GM23248 (cell line): ENCODE results near the gene AGPAT3. TPM values are rescaled to one million over a fixed set of nuclear protein-coding genes. Genes with fewer than 3 reads are reported as not detected.

ENCODE experiments used
- DNase-seq: peaks from one replicate; pipeline ENCODE4 v3.0.0-alpha.2; 2015
- H2AFZ ChIP-seq: fragments of 200-600 bp; sonication (generic); 2 replicates; pipeline ENCODE4 v1.6.1; 2016; ENCODE audit warnings: antibody characterized with exemption
- H3F3A ChIP-seq: fragments of 200-600 bp; sonication (generic); 2 replicates; pipeline ENCODE4 v1.6.1; 2016; ENCODE audit warnings: mild to moderate bottlenecking, antibody characterized with exemption, mixed run types; ENCODE audit not compliant: insufficient read depth
- H3K27ac ChIP-seq: fragments of 200-600 bp; sonication (generic); 2 replicates; pipeline ENCODE4 v1.5.1; 2016; ENCODE audit warnings: mild to moderate bottlenecking
- H3K27me3 ChIP-seq: fragments of 200-600 bp; sonication (generic); replicated peaks from 2 replicates; pipeline ENCODE4 v1.6.1; 2016; ENCODE audit warnings: mild to moderate bottlenecking; ENCODE audit not compliant: insufficient read depth
- H3K36me3 ChIP-seq: fragments of 200-600 bp; sonication (generic); 2 replicates; pipeline ENCODE4 v1.6.1; 2016; ENCODE audit warnings: low read depth, mild to moderate bottlenecking
- H3K4me1 ChIP-seq: fragments of 200-600 bp; sonication (generic); 2 replicates; pipeline ENCODE4 v1.6.1; 2016; ENCODE audit warnings: mild to moderate bottlenecking; ENCODE audit not compliant: insufficient read depth
- H3K4me2 ChIP-seq: fragments of 200-600 bp; sonication (generic); one replicate; pipeline ENCODE4 v1.6.1; 2016; ENCODE audit warnings: mild to moderate bottlenecking; ENCODE audit not compliant: unreplicated experiment
- H3K4me3 ChIP-seq: fragments of 200-600 bp; sonication (generic); 2 replicates; pipeline ENCODE4 v1.5.1; 2016; ENCODE audit warnings: mild to moderate bottlenecking
- H3K79me2 ChIP-seq: fragments of 200-600 bp; sonication (generic); 2 replicates; pipeline ENCODE4 v1.6.1; 2016; ENCODE audit warnings: mild to moderate bottlenecking; ENCODE audit not compliant: insufficient read depth
- H3K9ac ChIP-seq: fragments of 200-600 bp; sonication (generic); 2 replicates; pipeline ENCODE4 v1.6.1; 2016; ENCODE audit warnings: mild to moderate bottlenecking
- H3K9me2 ChIP-seq: fragments of 200-600 bp; sonication (generic); 2 replicates; pipeline ENCODE4 v1.6.1; 2016; ENCODE audit warnings: mixed run types, mild to moderate bottlenecking, moderate library complexity; ENCODE audit not compliant: insufficient read depth
- H3K9me3 ChIP-seq: fragments of 200-600 bp; sonication (generic); one replicate; pipeline ENCODE4 v1.6.1; 2017; ENCODE audit warnings: low read depth
- H4K20me1 ChIP-seq: fragments of 200-600 bp; sonication (generic); 2 replicates; pipeline ENCODE4 v1.6.0; 2016; ENCODE audit not compliant: insufficient read depth
- EZH2 ChIP-seq: fragments of 200-600 bp; sonication (generic); IDR thresholded peaks from 2 replicates; pipeline ENCODE4 v1.6.1; 2018; ENCODE audit warnings: antibody characterized with exemption, mild to moderate bottlenecking; ENCODE audit not compliant: insufficient read depth, poor library complexity, severe bottlenecking
- EZH2phosphoT487 ChIP-seq: fragments of 200-600 bp; sonication (generic); IDR thresholded peaks from 2 replicates; pipeline ENCODE4 v1.6.1; 2018; ENCODE audit warnings: antibody characterized with exemption, moderate library complexity, mild to moderate bottlenecking, low read depth; ENCODE audit not compliant: insufficient read depth
- WGBS, 2 experiments: methylation state at CpG; one replicate each; pipeline ENCODE4 v1.1.6; 2015 to 2017; ENCODE audit warnings: low lambda C conversion rate in 2 of 2, low coverage in 1 of 2; ENCODE audit errors: missing lambda C conversion rate in 2 of 2; 5-methylcytosine and 5-hydroxymethylcytosine counted together
- in situ Hi-C: fragments of 300-500 bp; cut with MboI; formaldehyde crosslinking; loops from 2 replicates; pipeline ENCODE4 v1.15.0; 2020
- polyA plus RNA-seq: library from polyadenylated mRNA; unstranded; fragments of >200 nt; fragmentation: Nextera tagmentation; extraction: Ambion mirVana; gene quantifications from 2 replicates; pipeline ENCODE4 v1.2.1, GENCODE V29; 2016
- total RNA-seq: library from RNA; depleted of rRNA; stranded (reverse); fragments of >200 nt; shearing (Covaris generic); gene quantifications from 2 replicates; pipeline ENCODE4 v1.2.3, GENCODE V29; 2014

AGPAT3 gene
- total and polyA plus RNA-seq, 2 experiments from 2014 or later, result 12.3 to 29.3 TPM

- H3K4me2 ChIP-seq, result no peak overlapping the region
- H3K4me3 ChIP-seq, result no peak overlapping the region
- no peaks in the 10 kb centered on the region for H4K20me1 ChIP-seq
- H2AFZ ChIP-seq, result no peak overlapping the region
- WGBS, 2 experiments, result 82 to 85% methylated on average over 10 of the region's 10 CpGs
- H3K36me3 ChIP-seq, result no peaks in the 10 kb centered on the region
- H3K9me3 ChIP-seq, result no peaks in the 10 kb centered on the region
- no peaks in the 10 kb centered on the region for H3K9me2 ChIP-seq
- no peak overlapping the region for H3K9ac ChIP-seq
- no peaks in the 10 kb centered on the region for H3K4me1 ChIP-seq
- H3K79me2 ChIP-seq, result no peaks in the 10 kb centered on the region
- TF ChIP-seq EZH2 (no peak), EZH2phosphoT487 (no peak)
- H3K27me3 ChIP-seq, result peaks cover 26% of the 10 kb centered on the region
- H3F3A ChIP-seq, result no peaks in the 10 kb centered on the region
- DNase-seq, result no peak
- in situ Hi-C loops, result no loop called here
- no peak overlapping the region for H3K27ac ChIP-seq
Observed at GRCh38 chr21:43832648-43833047, 32.4 kb upstream of the AGPAT3 start.

GRCh38 chr21:43834146-43834905 lies 30.7 kb upstream of the AGPAT3 start:
- Histone ChIP-seq H3K9me3 (no peaks in the 10 kb centered on the region), H3F3A (no peaks in the 10 kb centered on the region), H3K9me2 (no peaks in the 10 kb centered on the region), H3K27ac (no peak overlapping the region), H2AFZ (no peak overlapping the region), H3K4me3 (no peak overlapping the region), H3K9ac (no peak overlapping the region), H4K20me1 (no peaks in the 10 kb centered on the region), H3K4me1 (no peaks in the 10 kb centered on the region), H3K4me2 (no peak overlapping the region), H3K79me2 (no peaks in the 10 kb centered on the region), H3K27me3 (peaks cover 26% of the 10 kb centered on the region), H3K36me3 (no peaks in the 10 kb centered on the region)
- 80 to 83% methylated on average over 28 to 30 of the region's 30 CpGs for WGBS, 2 experiments
- DNase-seq, result no peak
- in situ Hi-C loops, result no loop called here
- no peak for TF ChIP-seq EZH2phosphoT487
- no peak for TF ChIP-seq EZH2

GRCh38 chr21:43835050-43835449 lies 30.0 kb upstream of the AGPAT3 start:
- H3K27ac ChIP-seq, result no peak overlapping the region
- DNase-seq, result no peak
- TF ChIP-seq EZH2phosphoT487 (no peak), EZH2 (no peak)
- H3K4me3 ChIP-seq, result no peak overlapping the region
- H3K79me2 ChIP-seq, result no peaks in the 10 kb centered on the region
- H3K9me2 ChIP-seq, result no peaks in the 10 kb centered on the region
- no peak overlapping the region for H2AFZ ChIP-seq
- 71 to 77% methylated on average over 15 of the region's 15 CpGs for WGBS, 2 experiments
- no peaks in the 10 kb centered on the region for H3F3A ChIP-seq
- H3K4me2 ChIP-seq, result no peak overlapping the region
- H3K4me1 ChIP-seq, result no peaks in the 10 kb centered on the region
- in situ Hi-C loops, result no loop called here
- H3K27me3 ChIP-seq, result peaks cover 26% of the 10 kb centered on the region
- H4K20me1 ChIP-seq, result no peaks in the 10 kb centered on the region
- no peak overlapping the region for H3K9ac ChIP-seq
- no peaks in the 10 kb centered on the region for H3K9me3 ChIP-seq
- no peaks in the 10 kb centered on the region for H3K36me3 ChIP-seq

- Histone ChIP-seq H3K9me3 (no peaks in the 10 kb centered on the region), H2AFZ (no peak overlapping the region), H3K36me3 (no peaks in the 10 kb centered on the region), H3K27ac (no peak overlapping the region), H4K20me1 (no peaks in the 10 kb centered on the region), H3K9ac (no peak overlapping the region), H3K4me3 (no peak overlapping the region), H3K9me2 (no peaks in the 10 kb centered on the region), H3F3A (no peaks in the 10 kb centered on the region), H3K27me3 (peaks cover 21% of the 10 kb centered on the region), H3K4me1 (no peaks in the 10 kb centered on the region), H3K4me2 (no peak overlapping the region), H3K79me2 (no peaks in the 10 kb centered on the region)
- 51 to 62% methylated on average over 6 of the region's 6 CpGs for WGBS, 2 experiments
- in situ Hi-C loops, result no loop called here
- TF ChIP-seq EZH2 (no peak), EZH2phosphoT487 (no peak)
- no peak for DNase-seq
Observed at GRCh38 chr21:43835861-43836260, 29.2 kb upstream of the AGPAT3 start.
